HG02763 (cell line): ENCODE measurements around the gene STK32C.

ENCODE experiments used
- ATAC-seq: cut with Tn5 transposase; IDR thresholded peaks from one replicate; pipeline ENCODE4 v1.9.1; 2021; ENCODE audit warnings: mild to moderate bottlenecking, moderate library complexity; ENCODE audit not compliant: unreplicated experiment

STK32C gene

GRCh38 chr10:132289439-132289838, 18.3 kb downstream of the STK32C start:
- no peak for ATAC-seq

- no peak for ATAC-seq
Measured at GRCh38 chr10:132283604-132284382, 24.0 kb downstream of the STK32C start.

- ATAC-seq, result no peak
Measured at GRCh38 chr10:132282667-132283603, 24.8 kb downstream of the STK32C start.

- ATAC-seq, result no peak
Measured at GRCh38 chr10:132281915-132282666, 25.7 kb downstream of the STK32C start.

GRCh38 chr10:132280646-132281074, 27.1 kb downstream of the STK32C start:
- ATAC-seq, result no peak

- no peak for ATAC-seq
Measured at GRCh38 chr10:132279873-132280645, 27.7 kb downstream of the STK32C start.

- ATAC-seq, result no peak
Measured at GRCh38 chr10:132277311-132277741, 30.4 kb downstream of the STK32C start.

GRCh38 chr10:132276706-132277105, 31.0 kb downstream of the STK32C start:
- no peak for ATAC-seq

- ATAC-seq, result no peak
Measured at GRCh38 chr10:132276179-132276675, 31.5 kb downstream of the STK32C start.

- no peak for ATAC-seq
Measured at GRCh38 chr10:132275426-132276178, 32.1 kb downstream of the STK32C start.

- ATAC-seq, result no peak
Measured at GRCh38 chr10:132274986-132275385, 32.8 kb downstream of the STK32C start.

- ATAC-seq, result no peak
Measured at GRCh38 chr10:132274581-132274980, 33.2 kb downstream of the STK32C start.

GRCh38 chr10:132273966-132274365, 33.8 kb downstream of the STK32C start:
- ATAC-seq, result no peak

- ATAC-seq, result no peak
Measured at GRCh38 chr10:132273304-132273944, 34.3 kb downstream of the STK32C start.

GRCh38 chr10:132272231-132272971, 35.3 kb downstream of the STK32C start:
- no peak for ATAC-seq

GRCh38 chr10:132271458-132272230, 36.1 kb downstream of the STK32C start:
- ATAC-seq, result no peak

- no peak for ATAC-seq
Measured at GRCh38 chr10:132270721-132271457, 36.9 kb downstream of the STK32C start.
